ENCODE results near the gene LRPAP1. TPM values are rescaled to one million over a fixed set of nuclear protein-coding genes. Genes with fewer than 3 reads are reported as not detected.
"Not testable (repeated sequence)": the region's sequence is repeated elsewhere in the genome, so short reads cannot be mapped to it uniquely, and the experiment has no call there.

LRPAP1 gene
- total RNA-seq, 1 donor from 2014 or later, result 153 TPM

DNA sequence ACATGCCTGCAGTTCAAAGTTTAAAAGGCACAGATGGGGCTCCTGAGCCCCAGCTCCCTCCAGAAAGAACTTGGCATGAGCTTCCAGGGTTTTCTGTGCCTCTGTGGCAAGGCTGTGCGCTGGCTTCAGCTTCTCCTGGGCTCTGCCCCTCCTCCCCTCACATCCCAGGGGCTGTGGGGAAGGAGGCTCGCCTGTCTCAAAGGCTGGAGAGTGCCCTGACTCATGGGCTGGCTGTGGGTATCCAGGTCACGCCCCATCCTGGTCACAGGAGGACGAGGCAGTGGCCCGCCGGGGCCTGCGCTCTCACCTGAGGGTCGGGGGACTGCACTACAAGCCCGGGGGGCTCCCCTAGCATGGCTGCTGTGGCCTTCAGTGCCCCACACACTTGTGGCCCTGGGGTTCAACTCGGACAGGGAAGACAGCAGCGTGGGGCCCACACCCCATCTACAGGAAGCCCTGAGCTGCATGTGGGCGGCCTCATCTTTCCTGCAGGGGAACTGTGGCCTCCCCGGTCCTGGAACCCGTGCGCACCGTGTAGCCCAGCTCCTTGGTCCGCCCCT, 17.9 kb downstream of the LRPAP1 start:
- no peak for DNase-seq (ENCODE audit: extremely low spot score, unreplicated experiment)
- TF ChIP-seq, protein P1, sequence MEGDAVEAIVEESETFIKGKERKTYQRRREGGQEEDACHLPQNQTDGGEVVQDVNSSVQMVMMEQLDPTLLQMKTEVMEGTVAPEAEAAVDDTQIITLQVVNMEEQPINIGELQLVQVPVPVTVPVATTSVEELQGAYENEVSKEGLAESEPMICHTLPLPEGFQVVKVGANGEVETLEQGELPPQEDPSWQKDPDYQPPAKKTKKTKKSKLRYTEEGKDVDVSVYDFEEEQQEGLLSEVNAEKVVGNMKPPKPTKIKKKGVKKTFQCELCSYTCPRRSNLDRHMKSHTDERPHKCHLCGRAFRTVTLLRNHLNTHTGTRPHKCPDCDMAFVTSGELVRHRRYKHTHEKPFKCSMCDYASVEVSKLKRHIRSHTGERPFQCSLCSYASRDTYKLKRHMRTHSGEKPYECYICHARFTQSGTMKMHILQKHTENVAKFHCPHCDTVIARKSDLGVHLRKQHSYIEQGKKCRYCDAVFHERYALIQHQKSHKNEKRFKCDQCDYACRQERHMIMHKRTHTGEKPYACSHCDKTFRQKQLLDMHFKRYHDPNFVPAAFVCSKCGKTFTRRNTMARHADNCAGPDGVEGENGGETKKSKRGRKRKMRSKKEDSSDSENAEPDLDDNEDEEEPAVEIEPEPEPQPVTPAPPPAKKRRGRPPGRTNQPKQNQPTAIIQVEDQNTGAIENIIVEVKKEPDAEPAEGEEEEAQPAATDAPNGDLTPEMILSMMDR (IDR thresholded peaks at IDR 0.05), result no peak
- Mint-ChIP-seq H3K36me3 (ENCODE audit: unreplicated experiment) (peaks cover 38% of the 10 kb centered on the region), H3K4me3 (ENCODE audit: unreplicated experiment) (no peak overlapping the region), H3K27me3 (ENCODE audit: unreplicated experiment) (no peaks in the 10 kb centered on the region), H3K4me1 (ENCODE audit: unreplicated experiment) (no peaks in the 10 kb centered on the region), H3K9me3 (ENCODE audit: unreplicated experiment) (no peaks in the 10 kb centered on the region), H3K27ac (ENCODE audit: unreplicated experiment) (no peak overlapping the region)

DNA sequence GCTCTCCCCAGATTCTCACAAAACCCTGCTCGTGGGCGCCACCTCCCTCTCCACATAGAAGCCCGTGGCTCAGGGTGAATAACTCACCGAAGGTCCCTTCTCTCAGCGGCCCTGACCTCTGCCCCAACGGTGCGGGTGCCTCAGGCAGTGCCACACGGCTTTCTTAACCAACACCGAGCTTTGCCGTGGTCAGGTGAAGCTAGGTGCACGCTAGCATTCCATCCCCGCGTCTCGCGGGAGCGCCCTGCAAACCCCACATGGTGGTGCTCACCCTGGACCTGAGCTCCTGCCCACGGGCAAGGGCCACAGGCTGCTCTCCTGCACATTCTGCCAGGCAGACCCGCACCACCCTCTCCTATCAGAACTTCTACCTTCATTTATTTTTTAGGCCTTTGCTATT, 18.4 kb downstream of the LRPAP1 start:
- Mint-ChIP-seq H3K36me3 (ENCODE audit: unreplicated experiment) (peaks cover 39% of the 10 kb centered on the region), H3K27me3 (ENCODE audit: unreplicated experiment) (no peaks in the 10 kb centered on the region), H3K9me3 (ENCODE audit: unreplicated experiment) (no peaks in the 10 kb centered on the region), H3K4me1 (ENCODE audit: unreplicated experiment) (no peaks in the 10 kb centered on the region), H3K4me3 (ENCODE audit: unreplicated experiment) (no peak overlapping the region), H3K27ac (ENCODE audit: unreplicated experiment) (no peak overlapping the region)
- TF ChIP-seq, protein P1 (IDR thresholded peaks at IDR 0.05), result no peak
- DNase-seq (ENCODE audit: extremely low spot score, unreplicated experiment), result no peak

DNA sequence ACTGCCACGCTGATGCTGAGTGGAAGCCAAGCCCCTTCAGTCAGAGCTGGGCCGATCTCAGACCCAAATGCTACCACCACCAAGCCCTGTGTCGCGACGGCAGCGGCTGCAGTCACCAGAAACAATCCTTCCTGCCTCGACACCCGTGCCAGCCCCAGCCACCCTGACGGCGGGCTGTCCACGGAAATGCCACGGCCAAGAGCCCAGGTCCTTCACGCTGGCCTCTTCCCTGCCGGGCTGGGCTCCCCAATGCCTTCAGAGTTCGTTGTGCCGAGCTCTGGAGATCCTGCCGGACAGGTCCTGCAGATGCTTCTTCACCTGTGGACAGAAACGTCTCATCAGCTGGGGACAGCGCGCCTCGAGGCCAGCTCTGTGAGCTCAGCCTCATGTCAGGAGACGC, 19.5 kb downstream of the LRPAP1 start:
- Mint-ChIP-seq H3K4me1 (ENCODE audit: unreplicated experiment) (no peaks in the 10 kb centered on the region), H3K9me3 (ENCODE audit: unreplicated experiment) (no peaks in the 10 kb centered on the region), H3K27me3 (ENCODE audit: unreplicated experiment) (no peaks in the 10 kb centered on the region), H3K27ac (ENCODE audit: unreplicated experiment) (no peak overlapping the region), H3K36me3 (ENCODE audit: unreplicated experiment) (peaks cover 46% of the 10 kb centered on the region), H3K4me3 (ENCODE audit: unreplicated experiment) (no peak overlapping the region)
- TF ChIP-seq, protein P1 (IDR thresholded peaks at IDR 0.05), result no peak
- no peak for DNase-seq (ENCODE audit: extremely low spot score, unreplicated experiment)

DNA sequence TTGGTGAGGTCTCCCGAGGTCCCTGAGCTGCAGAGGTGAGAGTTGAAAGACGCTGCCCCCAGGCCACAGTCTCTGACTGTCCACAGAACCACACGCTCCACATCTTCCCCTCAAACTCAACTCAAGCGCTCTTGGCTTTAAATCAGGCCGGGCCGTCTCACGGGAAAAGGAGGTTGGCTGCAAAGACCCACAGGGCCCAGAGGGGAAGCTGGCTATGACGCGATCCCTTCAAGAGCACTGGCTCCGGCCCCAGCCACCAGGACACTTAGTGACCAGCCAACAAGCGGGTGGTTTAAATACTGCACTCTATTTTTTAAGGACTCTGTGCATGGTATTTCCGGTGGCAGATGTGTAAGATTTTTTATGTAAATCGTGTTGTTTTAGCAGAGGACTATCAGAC, 19.9 kb downstream of the LRPAP1 start:
- TF ChIP-seq, protein P1 (IDR thresholded peaks at IDR 0.05), result no peak
- H3K36me3 Mint-ChIP-seq (ENCODE audit: unreplicated experiment), result peaks cover 49% of the 10 kb centered on the region
- DNase-seq (ENCODE audit: extremely low spot score, unreplicated experiment), result no peak
- H3K4me1 Mint-ChIP-seq (ENCODE audit: unreplicated experiment), result no peaks in the 10 kb centered on the region
- H3K27ac Mint-ChIP-seq (ENCODE audit: unreplicated experiment), result no peak overlapping the region
- H3K27me3 Mint-ChIP-seq (ENCODE audit: unreplicated experiment), result no peaks in the 10 kb centered on the region
- H3K9me3 Mint-ChIP-seq (ENCODE audit: unreplicated experiment), result no peaks in the 10 kb centered on the region
- no peak overlapping the region for H3K4me3 Mint-ChIP-seq (ENCODE audit: unreplicated experiment)

DNA sequence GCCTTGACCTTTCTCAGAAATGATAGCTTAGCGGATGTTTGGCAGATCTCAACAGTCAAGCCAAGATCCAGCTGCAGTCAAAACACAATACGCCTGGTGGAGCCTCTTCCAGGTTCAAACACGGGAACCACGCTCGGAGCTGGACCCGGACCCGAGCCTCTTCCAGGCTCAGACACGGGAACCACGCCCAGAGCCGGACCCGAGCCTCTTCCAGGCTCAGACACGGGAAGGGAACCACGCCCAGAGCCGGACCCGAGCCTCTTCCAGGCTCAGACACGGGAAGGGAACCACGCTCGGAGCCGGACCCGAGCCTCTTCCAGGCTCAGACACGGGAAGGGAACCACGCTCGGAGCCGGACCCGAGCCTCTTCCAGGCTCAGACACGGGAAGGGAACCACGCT, 20.6 kb downstream of the LRPAP1 start:
- DNase-seq (ENCODE audit: extremely low spot score, unreplicated experiment); H3K4me3 Mint-ChIP-seq (ENCODE audit: unreplicated experiment); H3K9me3 Mint-ChIP-seq (ENCODE audit: unreplicated experiment); H3K4me1 Mint-ChIP-seq (ENCODE audit: unreplicated experiment); H3K27ac Mint-ChIP-seq (ENCODE audit: unreplicated experiment); H3K27me3 Mint-ChIP-seq (ENCODE audit: unreplicated experiment): not testable (repeated sequence)
- H3K36me3 Mint-ChIP-seq (ENCODE audit: unreplicated experiment), result peaks cover 51% of the 10 kb centered on the region

DNA sequence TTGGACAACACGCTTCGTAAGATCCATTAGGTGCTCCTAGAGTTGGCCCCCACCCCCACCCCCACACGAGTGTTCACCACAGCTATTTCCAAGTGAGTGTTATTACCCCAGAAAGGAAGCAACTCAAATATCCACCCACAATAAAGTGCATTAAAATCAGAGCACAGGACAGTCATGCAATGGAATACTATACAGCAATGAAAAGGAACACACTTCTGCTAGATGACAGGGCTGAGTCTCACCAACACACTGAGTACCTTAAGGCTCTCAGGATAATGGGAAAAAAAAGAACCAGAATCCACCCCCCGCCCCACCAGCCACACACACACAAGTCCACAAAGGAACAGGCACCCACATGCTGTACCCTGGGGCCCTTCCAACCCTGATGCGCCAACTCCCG, 21.0 kb downstream of the LRPAP1 start:
- no peak overlapping the region for H3K27ac Mint-ChIP-seq (ENCODE audit: unreplicated experiment)
- no peak for DNase-seq (ENCODE audit: extremely low spot score, unreplicated experiment)
- H3K36me3 Mint-ChIP-seq (ENCODE audit: unreplicated experiment), result peaks cover 50% of the 10 kb centered on the region
- H3K9me3 Mint-ChIP-seq (ENCODE audit: unreplicated experiment), result no peaks in the 10 kb centered on the region
- no peak overlapping the region for H3K4me3 Mint-ChIP-seq (ENCODE audit: unreplicated experiment)
- H3K27me3 Mint-ChIP-seq (ENCODE audit: unreplicated experiment), result no peaks in the 10 kb centered on the region
- TF ChIP-seq, protein P1 (IDR thresholded peaks at IDR 0.05), result no peak
- no peaks in the 10 kb centered on the region for H3K4me1 Mint-ChIP-seq (ENCODE audit: unreplicated experiment)

All from osteocyte (in vitro differentiated cells).